Vagina (tissue), 2 donors: ENCODE measurements around the gene FCN1.

Experiments
- CTCF ChIP-seq, 3 experiments: fragments of 450-650 bp in 2 of 3; fragments of 200-600 bp in 1 of 3; sonication (generic) in 1 of 3; IDR thresholded peaks; one replicate each; pipeline ENCODE4 v1.5.1; 2017 to 2019; ENCODE audit warnings: antibody characterized with exemption in 3 of 3, mild to moderate bottlenecking in 2 of 3, moderate library complexity in 2 of 3
- POLR2A ChIP-seq, 2 donors: fragments of 450-650 bp; IDR thresholded peaks; one replicate each; pipeline ENCODE4 v1.6.1; 2017; ENCODE audit warnings: antibody characterized with exemption in 2 of 2, mild to moderate bottlenecking in 2 of 2, moderate library complexity in 2 of 2
- POLR2AphosphoS5 ChIP-seq, 2 donors: sonication (generic); formaldehyde crosslinking; IDR thresholded peaks; one replicate each; pipeline ENCODE4 v1.9.0; 2017; ENCODE audit warnings: antibody characterized with exemption in 2 of 2, mild to moderate bottlenecking in 2 of 2, low read depth in 1 of 2; ENCODE audit not compliant: insufficient read depth in 1 of 2

- TF ChIP-seq CTCF (IDR thresholded peaks at IDR 0.05) (no peak), POLR2AphosphoS5 (IDR thresholded peaks at IDR 0.05; ENCODE audit: insufficient read depth in 1 of 2, low read depth in 1 of 2) (no peak), POLR2A (IDR thresholded peaks at IDR 0.05) (no peak)
These were observed 20.0 kb upstream of the FCN1 start for GRCh38 chr9:134937566-134938345.
